Fibroblast of skin of abdomen (primary cell): Measurements from ENCODE around the gene SH3RF3.
A peak's percentile ranks its signal among the peaks of the same experiment; 100 is the strongest.
"Not testable (repeated sequence)": the region's sequence is repeated elsewhere in the genome, so short reads cannot be mapped to it uniquely, and the experiment has no call there.

ENCODE experiments used
- DNase-seq: peaks from one replicate; pipeline ENCODE4 v3.0.0-alpha.2; 2013

Gene SH3RF3

GRCh38 chr2:109220860-109221259 lies 91.9 kb downstream of the SH3RF3 start:
- DNase-seq, result no peak

- DNase-seq, result not testable (repeated sequence)
Measured at GRCh38 chr2:109221316-109221715, 92.3 kb downstream of the SH3RF3 start.

DNA sequence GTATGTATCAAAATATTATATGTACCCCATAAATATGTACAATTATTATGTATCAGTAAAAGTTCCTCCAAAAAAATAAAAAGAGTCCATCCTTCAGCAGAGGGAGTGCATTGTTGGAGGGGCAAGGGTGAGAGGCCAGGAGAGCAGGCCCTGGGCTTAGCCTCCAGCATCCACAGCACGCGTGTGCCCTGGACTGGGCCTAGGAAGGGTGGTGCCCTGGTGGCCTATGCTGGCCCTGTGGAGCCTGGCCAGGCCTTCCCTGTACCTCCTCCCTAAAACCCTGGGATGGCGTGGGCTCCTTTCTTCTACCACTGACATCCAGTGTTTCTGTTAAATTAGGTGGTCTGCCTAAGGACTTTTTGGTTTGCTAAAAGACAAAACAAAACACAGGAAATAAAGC lies 93.4 kb downstream of the SH3RF3 start:
- DNase-seq, result no peak

DNA sequence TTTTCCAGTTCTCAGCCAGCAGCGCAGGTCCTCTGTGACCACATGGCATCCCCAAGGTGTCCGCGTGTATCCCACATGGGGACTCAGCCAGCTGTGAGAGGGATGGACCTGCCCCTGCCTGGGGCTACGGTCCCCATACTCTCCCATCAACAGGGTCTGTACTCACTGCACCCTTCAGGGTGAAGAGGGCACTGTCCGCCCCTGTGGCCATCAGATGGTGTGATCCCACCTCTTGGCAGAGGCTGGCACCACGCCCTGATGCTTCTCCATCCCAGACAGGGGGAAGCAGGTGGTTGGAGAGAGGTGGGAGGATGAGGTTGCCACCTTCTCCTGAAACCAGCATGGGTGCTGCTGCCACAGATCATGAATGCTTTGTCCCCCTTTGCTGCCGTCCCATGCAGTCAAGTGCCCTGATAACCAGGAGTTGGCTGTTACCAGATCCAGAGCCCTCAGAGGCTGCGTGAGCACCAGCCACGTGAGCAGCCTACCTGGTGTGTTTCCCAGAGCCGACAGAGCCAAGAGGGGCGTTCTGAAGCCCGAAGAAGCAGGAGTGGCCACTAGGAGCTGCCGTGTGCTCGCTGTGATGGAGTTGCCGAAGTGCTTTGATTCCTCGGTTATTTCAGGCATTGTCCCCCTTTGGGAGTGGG lies 93.9 kb downstream of the SH3RF3 start:
- DNase-seq, result no peak

DNA sequence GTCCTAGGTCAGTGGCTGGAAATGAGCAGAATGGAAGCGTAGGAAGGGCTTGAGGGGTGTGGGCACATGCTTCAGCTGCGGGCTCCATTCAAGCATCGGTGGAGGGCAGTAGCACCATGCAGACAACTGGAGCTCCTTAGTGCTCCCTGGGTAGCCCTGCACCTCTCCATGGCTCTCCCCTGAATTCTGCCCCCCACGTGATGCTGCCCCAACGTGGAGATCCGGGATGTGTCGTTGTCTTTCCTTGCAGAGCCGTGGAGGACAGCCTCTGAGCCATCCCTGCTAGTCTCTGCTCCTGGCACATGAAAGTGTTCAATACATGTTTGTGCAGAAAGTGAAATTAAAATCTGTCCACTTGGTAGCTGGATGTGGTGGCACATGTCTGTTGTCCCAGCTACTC lies 94.5 kb downstream of the SH3RF3 start:
- no peak for DNase-seq

- DNase-seq, result not testable (repeated sequence)
Measured at GRCh38 chr2:109224341-109224740, 95.3 kb downstream of the SH3RF3 start.

- DNase-seq, result no peak
Measured at GRCh38 chr2:109225170-109225782, 96.3 kb downstream of the SH3RF3 start.

- DNase-seq, result no peak
Measured at GRCh38 chr2:109226128-109226527, 97.1 kb downstream of the SH3RF3 start.

DNA sequence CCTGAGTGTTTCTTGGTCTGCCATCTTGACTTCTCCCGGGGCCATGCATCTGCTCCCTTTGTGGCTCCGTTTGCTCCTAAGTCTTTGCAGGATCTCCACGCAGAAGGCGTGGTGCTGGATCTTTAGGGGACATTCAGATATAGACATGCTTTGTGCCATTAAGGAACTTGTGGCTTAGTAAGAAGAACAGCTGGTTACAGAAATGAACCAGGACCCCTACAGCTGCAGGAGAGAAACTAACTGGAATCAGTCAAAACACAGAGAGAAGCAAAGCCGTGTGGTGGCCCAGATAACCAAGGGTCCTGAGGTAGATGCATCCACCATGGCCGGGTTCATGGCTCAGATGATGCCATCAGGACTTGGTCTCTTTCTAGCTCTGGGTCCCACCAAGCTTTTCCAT lies 97.6 kb downstream of the SH3RF3 start:
- DNase-seq, result no peak

DNA sequence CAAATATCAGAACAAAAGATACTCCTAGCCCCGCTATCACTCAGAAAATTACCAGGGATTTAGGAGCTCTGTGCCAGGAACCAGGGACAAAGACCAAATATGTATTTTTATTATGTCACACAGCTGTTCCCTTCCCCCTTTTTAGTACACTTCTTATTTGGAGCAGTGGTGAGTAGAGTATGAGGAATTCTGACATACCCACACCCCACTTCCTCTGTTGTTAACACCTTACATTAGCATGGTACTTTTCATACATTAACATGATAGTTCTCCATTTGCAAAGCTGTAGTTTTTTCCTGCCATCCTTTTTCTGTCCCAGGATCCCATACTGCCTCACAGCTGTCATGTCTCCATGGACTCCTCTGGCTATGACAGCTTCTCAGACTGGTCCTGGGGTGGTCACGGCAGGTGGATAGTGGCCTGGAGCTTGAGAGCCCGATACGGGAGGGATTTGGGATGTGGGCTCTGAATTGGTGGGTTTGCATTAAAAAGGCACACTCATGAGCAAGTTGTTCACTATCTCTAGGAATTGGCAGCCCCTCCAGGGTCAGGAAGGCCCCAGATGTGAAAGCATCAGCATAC lies 100.2 kb downstream of the SH3RF3 start:
- DNase-seq, result no peak

GRCh38 chr2:109230941-109231420 lies 102.0 kb downstream of the SH3RF3 start:
- DNase-seq, result no peak

- DNase-seq, result no peak
Measured at GRCh38 chr2:109231428-109231827, 102.4 kb downstream of the SH3RF3 start.

- DNase-seq, result no peak
Measured at GRCh38 chr2:109231996-109232705, 103.1 kb downstream of the SH3RF3 start.

- DNase-seq, result no peak
Measured at GRCh38 chr2:109232909-109233308, 103.9 kb downstream of the SH3RF3 start.

- no peak for DNase-seq
Measured at GRCh38 chr2:109233643-109234042, 104.6 kb downstream of the SH3RF3 start.

DNA sequence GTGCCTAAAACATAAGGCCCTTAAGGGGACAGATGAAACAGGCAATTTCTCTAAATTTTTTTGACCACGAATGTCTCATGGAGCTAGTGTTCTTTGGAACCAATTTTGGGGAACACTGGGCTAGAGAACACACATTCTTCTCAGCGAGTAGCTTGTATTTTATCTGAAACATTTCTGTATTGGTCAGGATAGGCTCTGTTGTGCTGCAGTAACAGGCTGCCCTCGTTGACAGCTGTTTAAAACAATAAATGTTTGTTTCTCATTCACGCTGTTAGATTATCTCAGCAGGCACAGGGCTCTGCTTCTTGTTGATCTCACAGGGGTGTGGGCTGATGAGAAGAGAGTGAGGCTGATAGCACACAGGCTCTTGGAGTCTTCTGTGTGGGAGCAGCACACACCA lies 105.3 kb downstream of the SH3RF3 start:
- no peak for DNase-seq

DNA sequence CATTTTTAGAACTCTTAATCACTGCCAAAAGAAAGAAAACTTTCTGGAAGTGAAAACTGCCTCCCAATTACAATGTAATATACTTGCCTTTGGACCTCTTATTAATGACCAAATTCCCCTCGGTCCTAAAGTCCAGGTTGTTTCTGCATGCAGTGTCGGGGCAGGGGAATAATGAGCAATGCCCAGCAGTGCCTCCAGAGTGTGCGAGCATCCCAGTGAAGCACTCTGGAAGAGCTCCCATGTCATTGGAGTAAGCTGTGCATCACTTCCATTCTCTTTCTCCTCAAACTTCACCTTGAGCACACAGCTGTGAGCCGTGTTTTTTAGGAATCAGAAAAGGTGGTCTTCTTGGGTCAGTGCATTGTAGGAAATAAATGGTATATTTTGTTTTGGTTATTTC lies 107.1 kb downstream of the SH3RF3 start:
- no peak for DNase-seq

DNA sequence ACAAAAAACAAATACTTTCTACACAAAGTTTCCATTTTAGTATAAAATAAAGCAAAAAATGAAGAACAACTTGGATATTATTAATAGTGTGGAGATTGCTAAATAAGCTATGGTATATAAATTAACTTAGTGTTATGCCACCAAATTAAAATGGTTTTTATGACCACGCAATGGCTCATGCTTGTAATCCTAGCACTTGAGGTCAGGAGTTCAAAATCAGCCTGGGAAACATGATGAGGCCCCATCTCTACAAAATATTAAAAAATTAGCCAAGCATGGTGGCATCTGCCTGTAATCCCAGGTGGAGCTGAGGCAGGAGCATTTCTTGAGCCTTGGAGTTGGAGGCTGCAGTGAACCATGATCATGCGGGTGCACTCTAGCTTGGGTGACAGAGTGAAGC lies 108.8 kb downstream of the SH3RF3 start:
- no peak for DNase-seq

- DNase-seq, result peak; percentile 78
Measured at GRCh38 chr2:109238580-109238979, 109.6 kb downstream of the SH3RF3 start.

GRCh38 chr2:109239720-109240119 lies 110.7 kb downstream of the SH3RF3 start:
- DNase-seq, result peak; percentile 75

DNA sequence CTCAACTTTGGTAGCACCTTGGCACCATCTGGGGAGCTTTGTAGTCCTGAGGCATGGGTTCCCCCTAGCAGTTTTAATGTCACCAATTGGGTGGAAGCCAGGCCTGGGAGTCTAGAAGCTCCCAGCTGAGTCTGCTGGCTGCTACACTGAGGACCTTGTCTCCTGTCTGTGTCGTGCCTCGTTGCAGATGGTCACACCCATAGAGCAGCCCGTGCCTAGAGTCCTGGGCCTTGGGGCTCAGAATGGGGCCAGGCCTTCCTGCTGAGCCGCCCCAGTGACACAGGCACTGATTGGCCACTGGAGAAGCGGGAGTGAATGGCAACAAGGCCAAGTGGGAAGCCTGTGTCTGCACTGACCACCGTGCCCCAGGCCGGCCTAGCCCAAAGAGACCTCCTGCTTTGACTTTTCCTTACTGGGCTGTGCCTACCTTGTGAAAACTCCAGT lies 113.2 kb downstream of the SH3RF3 start:
- no peak for DNase-seq

GRCh38 chr2:109242654-109243331 lies 113.8 kb downstream of the SH3RF3 start:
- DNase-seq, result peak; percentile 92
